AG09309 (cell line): ENCODE data around the gene C19orf73.

Source experiments
- DNase-seq: peaks from one replicate; pipeline ENCODE4 v3.0.0-alpha.2; 2010; ENCODE audit warnings: low read depth
- H3K4me3 ChIP-seq: 2 replicates; pipeline ENCODE4 v1.5.1; 2011; ENCODE audit warnings: mild to moderate bottlenecking, low read depth, low read length, moderate library complexity; ENCODE audit not compliant: control insufficient read depth
- CTCF ChIP-seq: IDR thresholded peaks from 2 replicates; pipeline ENCODE4 v1.5.1; 2011; ENCODE audit warnings: mild to moderate bottlenecking, low read depth, low read length, inconsistent platforms; ENCODE audit not compliant: insufficient read depth, control insufficient read depth; ENCODE audit errors: missing control alignments

The C19orf73 gene

GRCh38 chr19:49136771-49137171 is 17.8 kb upstream of the C19orf73 start:
- TF ChIP-seq CTCF = no peak
- DNase-seq = no peak
- H3K4me3 ChIP-seq = no peak overlapping the region

- no peak for TF ChIP-seq CTCF
Measured at GRCh38 chr19:49135686-49136085, 16.7 kb upstream of the C19orf73 start.

GRCh38 chr19:49133621-49134454 is 14.9 kb upstream of the C19orf73 start:
- DNase-seq = no peak
- no peak overlapping the region for H3K4me3 ChIP-seq
- TF ChIP-seq CTCF = no peak

More at GRCh38 chr19:49135686-49136085, 16.7 kb upstream of the C19orf73 start:
- no peak for DNase-seq
- no peak overlapping the region for H3K4me3 ChIP-seq

- TF ChIP-seq CTCF = no peak
- no peak for DNase-seq
- H3K4me3 ChIP-seq = no peak overlapping the region
Measured at GRCh38 chr19:49132974-49133609, 14.1 kb upstream of the C19orf73 start.

- no peak overlapping the region for H3K4me3 ChIP-seq
- TF ChIP-seq CTCF = no peak
- DNase-seq = no peak
Measured at GRCh38 chr19:49130325-49130724, 11.4 kb upstream of the C19orf73 start.

GRCh38 chr19:49129238-49129583 is 10.3 kb upstream of the C19orf73 start:
- TF ChIP-seq CTCF = no peak
- DNase-seq = no peak
- no peak overlapping the region for H3K4me3 ChIP-seq
